ENCODE results near the gene MKRN2. TPM values are rescaled to one million over a fixed set of nuclear protein-coding genes. Genes with fewer than 3 reads are reported as not detected.

MKRN2 gene
- total RNA-seq, 1 experiment from 2014 or later = 18.2 TPM

DNA sequence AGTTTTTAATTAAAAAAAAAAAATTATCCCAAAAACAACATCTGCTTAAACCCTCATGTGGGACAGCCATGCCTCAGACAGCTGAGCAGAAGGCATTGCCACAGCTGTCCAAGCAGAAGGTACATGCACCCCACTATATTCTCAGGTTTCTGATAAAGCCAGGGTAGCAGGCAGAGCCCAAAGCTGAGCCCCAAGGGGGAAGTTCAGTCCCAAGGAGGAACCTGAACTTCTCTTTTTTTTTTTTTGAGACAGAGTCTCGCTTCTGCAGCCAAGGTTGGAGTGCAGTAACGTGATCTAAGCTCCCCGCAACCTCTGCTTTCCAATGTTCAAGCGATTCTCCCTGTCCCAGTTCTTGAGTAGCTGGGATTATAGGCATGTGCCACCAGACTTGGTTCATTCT lies 33.2 kb downstream of the MKRN2 start:
- CTCF ChIA-PET = no interaction called here
- DNase-seq (ENCODE audit: low spot score) (no peak), ATAC-seq (no peak)
- H3K9me3 Mint-ChIP-seq = no peaks in the 10 kb centered on the region
- peaks cover 55% of the 10 kb centered on the region for H3K36me3 Mint-ChIP-seq
- POLR2A ChIA-PET = no interaction called here
- H3K27ac Mint-ChIP-seq = no peak overlapping the region
- H3K4me3 Mint-ChIP-seq = no peak overlapping the region
- no peaks in the 10 kb centered on the region for H3K27me3 Mint-ChIP-seq (ENCODE audit: low read depth)
- TF ChIP-seq ZNF317 (CRISPR knock-in tag; IDR thresholded peaks at IDR 0.05; ENCODE audit: borderline replicate concordance, low read depth) (no peak), PRRX2 (CRISPR knock-in tag; IDR thresholded peaks at IDR 0.05) (no peak), CTCF (IDR thresholded peaks at IDR 0.05) (no peak), NR1H2 (CRISPR knock-in tag; IDR thresholded peaks at IDR 0.05) (no peak), IRF1 (CRISPR knock-in tag; IDR thresholded peaks at IDR 0.05) (no peak), CDX4 (CRISPR knock-in tag; IDR thresholded peaks at IDR 0.05; ENCODE audit: borderline replicate concordance) (no peak), ZNF671 (CRISPR knock-in tag; IDR thresholded peaks at IDR 0.05) (no peak), NR2C2 (CRISPR knock-in tag; IDR thresholded peaks at IDR 0.05) (no peak), JUN (CRISPR knock-in tag; IDR thresholded peaks at IDR 0.05) (no peak), ELF4 (CRISPR knock-in tag; IDR thresholded peaks at IDR 0.05; ENCODE audit: low read depth) (no peak)
- TF ChIP-seq, protein P1, sequence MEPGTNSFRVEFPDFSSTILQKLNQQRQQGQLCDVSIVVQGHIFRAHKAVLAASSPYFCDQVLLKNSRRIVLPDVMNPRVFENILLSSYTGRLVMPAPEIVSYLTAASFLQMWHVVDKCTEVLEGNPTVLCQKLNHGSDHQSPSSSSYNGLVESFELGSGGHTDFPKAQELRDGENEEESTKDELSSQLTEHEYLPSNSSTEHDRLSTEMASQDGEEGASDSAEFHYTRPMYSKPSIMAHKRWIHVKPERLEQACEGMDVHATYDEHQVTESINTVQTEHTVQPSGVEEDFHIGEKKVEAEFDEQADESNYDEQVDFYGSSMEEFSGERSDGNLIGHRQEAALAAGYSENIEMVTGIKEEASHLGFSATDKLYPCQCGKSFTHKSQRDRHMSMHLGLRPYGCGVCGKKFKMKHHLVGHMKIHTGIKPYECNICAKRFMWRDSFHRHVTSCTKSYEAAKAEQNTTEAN (CRISPR knock-in tag; IDR thresholded peaks at IDR 0.05) = no peak
- TF ChIP-seq, protein P2, sequence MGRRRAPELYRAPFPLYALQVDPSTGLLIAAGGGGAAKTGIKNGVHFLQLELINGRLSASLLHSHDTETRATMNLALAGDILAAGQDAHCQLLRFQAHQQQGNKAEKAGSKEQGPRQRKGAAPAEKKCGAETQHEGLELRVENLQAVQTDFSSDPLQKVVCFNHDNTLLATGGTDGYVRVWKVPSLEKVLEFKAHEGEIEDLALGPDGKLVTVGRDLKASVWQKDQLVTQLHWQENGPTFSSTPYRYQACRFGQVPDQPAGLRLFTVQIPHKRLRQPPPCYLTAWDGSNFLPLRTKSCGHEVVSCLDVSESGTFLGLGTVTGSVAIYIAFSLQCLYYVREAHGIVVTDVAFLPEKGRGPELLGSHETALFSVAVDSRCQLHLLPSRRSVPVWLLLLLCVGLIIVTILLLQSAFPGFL (CRISPR knock-in tag; IDR thresholded peaks at IDR 0.05; ENCODE audit: borderline replicate concordance) = no peak
- TF ChIP-seq, protein P3, sequence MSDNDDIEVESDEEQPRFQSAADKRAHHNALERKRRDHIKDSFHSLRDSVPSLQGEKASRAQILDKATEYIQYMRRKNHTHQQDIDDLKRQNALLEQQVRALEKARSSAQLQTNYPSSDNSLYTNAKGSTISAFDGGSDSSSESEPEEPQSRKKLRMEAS (CRISPR knock-in tag; IDR thresholded peaks at IDR 0.05) = no peak
- no peaks in the 10 kb centered on the region for H3K4me1 Mint-ChIP-seq

- Mint-ChIP-seq H3K4me3 (no peak overlapping the region), H3K27ac (no peak overlapping the region; the same call in 1 of the 2 replicates), H3K27me3 (ENCODE audit: low read depth) (no peaks in the 10 kb centered on the region), H3K36me3 (peaks cover 55% of the 10 kb centered on the region), H3K9me3 (no peaks in the 10 kb centered on the region), H3K4me1 (no peaks in the 10 kb centered on the region)
- ChIA-PET CTCF (no interaction called here), POLR2A (no interaction called here)
- ATAC-seq (no peak), DNase-seq (ENCODE audit: low spot score) (no peak)
- no peak for TF ChIP-seq ZNF263 (CRISPR knock-in tag; IDR thresholded peaks at IDR 0.05; ENCODE audit: low read depth)
- TF ChIP-seq NFYB (CRISPR knock-in tag; conservative IDR thresholded peaks at IDR 0.05; ENCODE audit: low read depth) = no peak
- TF ChIP-seq EMX1 (CRISPR knock-in tag; IDR thresholded peaks at IDR 0.05) = no peak
- TF ChIP-seq KAT7 (CRISPR knock-in tag; IDR thresholded peaks at IDR 0.05; ENCODE audit: borderline replicate concordance) = no peak
- TF ChIP-seq RELA (CRISPR knock-in tag; IDR thresholded peaks at IDR 0.05; ENCODE audit: borderline replicate concordance) = no peak
- TF ChIP-seq ESRRA (CRISPR knock-in tag; IDR thresholded peaks at IDR 0.05; ENCODE audit: borderline replicate concordance) = no peak
- TF ChIP-seq ATF3 (CRISPR knock-in tag; conservative IDR thresholded peaks at IDR 0.05) = no peak
- no peak for TF ChIP-seq TEAD1 (CRISPR knock-in tag; IDR thresholded peaks at IDR 0.05)
- TF ChIP-seq NR1H2 (CRISPR knock-in tag; IDR thresholded peaks at IDR 0.05) = no peak
These were observed 34.6 kb downstream of the MKRN2 start for GRCh38 chr3:12591456-12591855.

Measured in WTC11 (cell line).